HepG2 (cell line): ENCODE data around the gene SLC43A3. TPM values are rescaled to one million over a fixed set of nuclear protein-coding genes. Genes with fewer than 3 reads are reported as not detected.

ENCODE experiments used
- CHD4 ChIP-seq: fragments of 200-600 bp; sonication (generic); IDR thresholded peaks from 2 replicates; pipeline ENCODE4 v1.7.0; 2017; ENCODE audit warnings: mild to moderate bottlenecking, low read length, borderline replicate concordance
- DMAP1 ChIP-seq: IDR thresholded peaks from 2 replicates; pipeline ENCODE4 v1.6.1; 2016
- ESRRA ChIP-seq: sonication (generic); formaldehyde crosslinking; IDR thresholded peaks from 2 replicates; pipeline ENCODE4 v1.5.1; 2020; ENCODE audit warnings: mild to moderate bottlenecking, low read depth, missing genetic modification reagents
- FOXA3 ChIP-seq: IDR thresholded peaks from 2 replicates; pipeline ENCODE4 v1.6.1; 2016; ENCODE audit warnings: missing genetic modification reagents, missing compliant biosample characterization
- FOXK2 ChIP-seq: fragments of 450-650 bp; IDR thresholded peaks from 2 replicates; pipeline ENCODE4 v1.6.1; 2016
- FOXO4 ChIP-seq: sonication (generic); formaldehyde crosslinking; conservative IDR thresholded peaks from 2 replicates; pipeline ENCODE4 v1.8.1; 2023; ENCODE audit warnings: missing genetic modification reagents
- HIVEP1 ChIP-seq: sonication (generic); formaldehyde crosslinking; IDR thresholded peaks from 2 replicates; pipeline ENCODE4 v1.4.0; 2020; ENCODE audit warnings: mild to moderate bottlenecking, missing genetic modification reagents
- JUND ChIP-seq: sonication (generic); formaldehyde crosslinking; IDR thresholded peaks from 2 replicates; pipeline ENCODE4 v1.8.0; 2022; ENCODE audit warnings: mild to moderate bottlenecking, missing genetic modification reagents
- PBX2 ChIP-seq: IDR thresholded peaks from 2 replicates; pipeline ENCODE4 v1.6.1; 2016; ENCODE audit warnings: control low read depth
- RORA ChIP-seq: sonication (generic); formaldehyde crosslinking; IDR thresholded peaks from 2 replicates; pipeline ENCODE4 v1.5.0; 2020; ENCODE audit warnings: mild to moderate bottlenecking, missing genetic modification reagents, moderate library complexity
- SNAPC2 ChIP-seq: sonication (generic); formaldehyde crosslinking; IDR thresholded peaks from 2 replicates; pipeline ENCODE4 v1.8.1; 2022; ENCODE audit warnings: mild to moderate bottlenecking, missing genetic modification reagents
- SNRNP70 ChIP-seq: fragments of 200-400 bp; formaldehyde crosslinking; IDR thresholded peaks from 2 replicates; pipeline ENCODE4 v1.6.1; 2017; ENCODE audit warnings: mild to moderate bottlenecking, low read depth, low read length, moderate library complexity
- SRSF4 ChIP-seq: fragments of 200-400 bp; formaldehyde crosslinking; IDR thresholded peaks from one replicate; pipeline ENCODE4 v1.6.1; 2018; ENCODE audit warnings: mild to moderate bottlenecking, low read depth, low read length, moderate library complexity; ENCODE audit not compliant: poor library complexity, severe bottlenecking
- TCF7L2 ChIP-seq: IDR thresholded peaks from 2 replicates; pipeline ENCODE4 v1.6.1; 2011; ENCODE audit warnings: mild to moderate bottlenecking, low read depth, low read length, moderate library complexity
- ZBTB43 ChIP-seq: sonication (generic); formaldehyde crosslinking; conservative IDR thresholded peaks from 2 replicates; pipeline ENCODE4 v1.4.0; 2020; ENCODE audit warnings: missing genetic modification reagents
- ZFY ChIP-seq: sonication (generic); formaldehyde crosslinking; IDR thresholded peaks from 2 replicates; pipeline ENCODE4 v1.4.0; 2020; ENCODE audit warnings: missing genetic modification reagents
- ZNF646 ChIP-seq: sonication (generic); formaldehyde crosslinking; IDR thresholded peaks from 2 replicates; pipeline ENCODE4 v1.9.0; 2021; ENCODE audit warnings: mild to moderate bottlenecking, missing genetic modification reagents
- ZNF703 ChIP-seq: sonication (generic); formaldehyde crosslinking; IDR thresholded peaks from 2 replicates; pipeline ENCODE4 v1.5.1; 2020; ENCODE audit warnings: missing genetic modification reagents, mild to moderate bottlenecking, moderate library complexity, borderline replicate concordance
- ZNF761 ChIP-seq: sonication (generic); formaldehyde crosslinking; conservative IDR thresholded peaks from 2 replicates; pipeline ENCODE4 v1.4.0; 2020; ENCODE audit warnings: mild to moderate bottlenecking, missing genetic modification reagents
- polyA plus RNA-seq, 8 experiments: library from polyadenylated mRNA; depleted of rRNA in 3 of 8; stranded (reverse) in 7 of 8; unstranded in 1 of 8; fragments of >200 nt; fragmentation: Illumina TruSeq in 4 of 8; extraction: Trizol in 4 of 8; gene quantifications; 2 replicates each; pipeline versions ENCODE4 v1.2.1 to v1.2.3, GENCODE V29; 2011 to 2016; ENCODE audit warnings: low read depth in 4 of 8, missing spikeins in 1 of 8, mixed read lengths in 1 of 8; ENCODE audit not compliant: insufficient read depth in 1 of 8
- total RNA-seq, 5 experiments: library from RNA; depleted of rRNA; stranded (reverse); fragments of >200 nt; fragmentation: Illumina TruSeq; extraction: Trizol; gene quantifications; 2 replicates each; pipeline ENCODE4 v1.2.3, GENCODE V29; 2016; ENCODE audit warnings: low read depth in 1 of 5

Gene SLC43A3
- total and polyA plus RNA-seq, 2 of the 13 experiments (the other 11 are each of a cell fraction or from before 2014, with no cell fraction given), result 2.6 TPM; not detected in 1

GRCh38 chr11:57440744-57441414 is 14.0 kb upstream of the SLC43A3 start (continued):
- TF ChIP-seq ZNF646 (CRISPR knock-in tag) (no peak), SNAPC2 (CRISPR knock-in tag) (0 out of 2 replicates have a peak, but pooled peaks have one; percentile 38), FOXO4 (no peak), ZNF703 (CRISPR knock-in tag) (no peak), CHD4 (no peak; the same call in 1 of the 2 replicates), FOXK2 (0 out of 2 replicates have a peak, but pooled peaks have one; percentile 16), ZBTB43 (CRISPR knock-in tag) (no peak), RORA (CRISPR knock-in tag) (no peak), ESRRA (no peak), SRSF4 (no peak), FOXA3 (CRISPR knock-in tag) (peak; percentile 76), PBX2 (CRISPR knock-in tag) (no peak), TCF7L2 (no peak), ZFY (CRISPR knock-in tag) (peak; percentile 61; the same call in 1 of the 2 replicates), HIVEP1 (CRISPR knock-in tag) (no peak), DMAP1 (no peak), JUND (CRISPR knock-in tag) (no peak), ZNF761 (CRISPR knock-in tag) (no peak), SNRNP70 (no peak)
